Astrocyte (in vitro differentiated cells and primary cell): Measurements from ENCODE around the gene GLRX5.

Source experiments
- EZH2 ChIP-seq: IDR thresholded peaks from 2 replicates; pipeline ENCODE4 v1.6.1; 2012; ENCODE audit warnings: mild to moderate bottlenecking, low read length, inconsistent platforms; ENCODE audit not compliant: insufficient read depth
- TF ChIP-seq, protein P1 (sequence below): IDR thresholded peaks from 2 replicates; pipeline ENCODE4 v1.5.1; 2011; ENCODE audit warnings: low read depth, mild to moderate bottlenecking, inconsistent platforms, low read length, moderate library complexity; ENCODE audit not compliant: insufficient read depth

DNA sequence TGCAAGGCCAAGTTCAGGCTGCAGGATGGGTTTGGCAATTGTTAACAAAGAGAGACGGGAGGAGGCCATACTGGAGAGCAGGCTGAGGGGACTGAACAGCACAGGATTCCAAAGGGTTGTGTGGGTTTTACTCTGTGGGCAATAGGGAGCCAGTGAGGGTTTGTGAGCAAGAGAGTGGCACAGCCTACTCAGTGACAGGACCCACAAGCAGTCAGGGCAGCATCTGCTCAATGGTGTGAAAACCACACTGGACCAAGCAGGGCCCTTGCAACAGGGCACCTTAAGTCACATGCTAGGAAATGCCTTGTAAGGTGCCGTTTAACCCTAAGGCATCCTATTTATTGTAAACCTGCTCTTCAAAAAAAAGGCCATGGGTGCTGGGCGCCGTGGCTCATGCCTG lies 40.4 kb upstream of the GLRX5 start:
- TF ChIP-seq, protein P1, sequence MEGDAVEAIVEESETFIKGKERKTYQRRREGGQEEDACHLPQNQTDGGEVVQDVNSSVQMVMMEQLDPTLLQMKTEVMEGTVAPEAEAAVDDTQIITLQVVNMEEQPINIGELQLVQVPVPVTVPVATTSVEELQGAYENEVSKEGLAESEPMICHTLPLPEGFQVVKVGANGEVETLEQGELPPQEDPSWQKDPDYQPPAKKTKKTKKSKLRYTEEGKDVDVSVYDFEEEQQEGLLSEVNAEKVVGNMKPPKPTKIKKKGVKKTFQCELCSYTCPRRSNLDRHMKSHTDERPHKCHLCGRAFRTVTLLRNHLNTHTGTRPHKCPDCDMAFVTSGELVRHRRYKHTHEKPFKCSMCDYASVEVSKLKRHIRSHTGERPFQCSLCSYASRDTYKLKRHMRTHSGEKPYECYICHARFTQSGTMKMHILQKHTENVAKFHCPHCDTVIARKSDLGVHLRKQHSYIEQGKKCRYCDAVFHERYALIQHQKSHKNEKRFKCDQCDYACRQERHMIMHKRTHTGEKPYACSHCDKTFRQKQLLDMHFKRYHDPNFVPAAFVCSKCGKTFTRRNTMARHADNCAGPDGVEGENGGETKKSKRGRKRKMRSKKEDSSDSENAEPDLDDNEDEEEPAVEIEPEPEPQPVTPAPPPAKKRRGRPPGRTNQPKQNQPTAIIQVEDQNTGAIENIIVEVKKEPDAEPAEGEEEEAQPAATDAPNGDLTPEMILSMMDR = no peak
- TF ChIP-seq EZH2 = no peak
